ENCODE measurements around the gene CAV2. TPM values are rescaled to one million over a fixed set of nuclear protein-coding genes. Genes with fewer than 3 reads are reported as not detected.

The CAV2 gene
- total RNA-seq, 1 donor from 2014 or later: not detected

DNA sequence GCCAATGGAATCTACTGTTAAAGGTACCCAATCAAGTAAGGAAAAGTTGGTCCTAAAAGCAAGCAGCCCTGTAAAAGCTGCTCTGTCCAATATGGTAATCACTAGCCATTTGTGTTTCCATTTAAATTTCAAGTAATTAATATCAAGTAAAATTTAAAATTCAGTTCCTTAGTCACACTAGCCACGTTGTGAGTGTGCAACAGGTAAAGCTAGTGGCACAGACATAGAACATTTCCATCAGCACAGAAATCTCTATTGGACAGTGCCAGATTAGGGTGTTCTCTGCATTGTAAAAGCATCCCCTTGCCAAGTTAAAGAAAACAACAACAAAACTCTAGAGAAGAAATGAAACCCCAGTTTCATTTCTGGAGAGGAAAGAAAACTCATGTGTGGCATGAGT is 29.7 kb downstream of the CAV2 start:
- no peak overlapping the region for H3K4me3 Mint-ChIP-seq
- ChIA-PET POLR2A (no interaction called here), CTCF (no interaction called here)
- H3K27ac Mint-ChIP-seq: no peak overlapping the region
- H3K36me3 Mint-ChIP-seq (ENCODE audit: low read depth): peaks cover 7% of the 10 kb centered on the region
- ATAC-seq (ENCODE audit: low read depth) (no peak), DNase-seq (no peak)
- H3K9me3 Mint-ChIP-seq: no peaks in the 10 kb centered on the region
- TF ChIP-seq, protein P1, sequence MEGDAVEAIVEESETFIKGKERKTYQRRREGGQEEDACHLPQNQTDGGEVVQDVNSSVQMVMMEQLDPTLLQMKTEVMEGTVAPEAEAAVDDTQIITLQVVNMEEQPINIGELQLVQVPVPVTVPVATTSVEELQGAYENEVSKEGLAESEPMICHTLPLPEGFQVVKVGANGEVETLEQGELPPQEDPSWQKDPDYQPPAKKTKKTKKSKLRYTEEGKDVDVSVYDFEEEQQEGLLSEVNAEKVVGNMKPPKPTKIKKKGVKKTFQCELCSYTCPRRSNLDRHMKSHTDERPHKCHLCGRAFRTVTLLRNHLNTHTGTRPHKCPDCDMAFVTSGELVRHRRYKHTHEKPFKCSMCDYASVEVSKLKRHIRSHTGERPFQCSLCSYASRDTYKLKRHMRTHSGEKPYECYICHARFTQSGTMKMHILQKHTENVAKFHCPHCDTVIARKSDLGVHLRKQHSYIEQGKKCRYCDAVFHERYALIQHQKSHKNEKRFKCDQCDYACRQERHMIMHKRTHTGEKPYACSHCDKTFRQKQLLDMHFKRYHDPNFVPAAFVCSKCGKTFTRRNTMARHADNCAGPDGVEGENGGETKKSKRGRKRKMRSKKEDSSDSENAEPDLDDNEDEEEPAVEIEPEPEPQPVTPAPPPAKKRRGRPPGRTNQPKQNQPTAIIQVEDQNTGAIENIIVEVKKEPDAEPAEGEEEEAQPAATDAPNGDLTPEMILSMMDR (IDR thresholded peaks at IDR 0.05): no peak
- intact Hi-C loops (cut with micrococcal nuclease): loop anchor here (5.0 to 10.0 kb wide), 6 partner anchors 82 to 1604 kb away; partner anchors contain the start of genes CAPZA2, MDFIC and MET
- H3K27me3 Mint-ChIP-seq: peaks cover 24% of the 10 kb centered on the region
- peaks cover 19% of the 10 kb centered on the region for H3K4me1 Mint-ChIP-seq

DNA sequence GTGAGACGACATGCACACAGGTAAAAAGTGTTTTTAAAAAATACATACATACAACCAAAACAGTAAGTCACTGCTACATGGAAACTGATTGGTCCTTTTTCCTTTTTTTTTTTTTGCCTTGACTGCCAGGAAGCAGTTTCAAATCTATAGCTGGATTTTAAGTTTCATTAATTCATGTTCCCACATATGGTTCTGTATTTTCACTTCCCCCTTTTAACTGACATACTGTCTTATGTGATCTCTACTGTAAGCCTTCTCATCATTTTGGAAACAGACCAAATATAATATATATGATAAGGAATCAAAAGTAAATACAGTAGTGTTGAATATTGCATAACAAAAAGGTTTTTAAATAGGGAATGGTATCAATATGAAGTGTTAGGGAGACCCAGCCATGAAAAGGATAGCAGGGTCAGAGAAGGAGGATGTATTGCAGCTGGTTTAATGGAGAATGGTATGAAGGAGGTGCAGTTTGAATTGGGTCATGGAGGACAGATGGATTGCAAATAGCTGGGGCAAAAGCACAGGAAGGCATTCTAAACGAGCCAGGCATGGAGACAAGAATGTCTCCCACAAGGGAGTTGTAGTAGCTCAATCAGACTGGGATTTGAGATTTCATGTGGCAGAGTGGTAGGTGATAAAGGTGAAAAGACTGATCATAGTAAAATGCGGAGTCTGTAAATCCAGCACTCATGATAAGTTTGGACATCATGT is 30.7 kb downstream of the CAV2 start:
- intact Hi-C loops (cut with micrococcal nuclease): no loop called here
- no peak for ATAC-seq (ENCODE audit: low read depth)
- H3K27me3 Mint-ChIP-seq: peaks cover 17% of the 10 kb centered on the region
- ChIA-PET POLR2A (no interaction called here), CTCF (interaction anchor here (1.0 to 1.5 kb wide), 2 partner anchors 59 to 271 kb away, joined by 3 read pairs; no protein-coding TSS in a partner anchor)
- peaks cover 5% of the 10 kb centered on the region for H3K36me3 Mint-ChIP-seq (ENCODE audit: low read depth)
- H3K27ac Mint-ChIP-seq: no peak overlapping the region
- no peak overlapping the region for H3K4me3 Mint-ChIP-seq
- H3K4me1 Mint-ChIP-seq: peaks cover 11% of the 10 kb centered on the region
- H3K9me3 Mint-ChIP-seq: no peaks in the 10 kb centered on the region
- no peak for DNase-seq
- TF ChIP-seq, protein P1 (IDR thresholded peaks at IDR 0.05): no peak

DNA sequence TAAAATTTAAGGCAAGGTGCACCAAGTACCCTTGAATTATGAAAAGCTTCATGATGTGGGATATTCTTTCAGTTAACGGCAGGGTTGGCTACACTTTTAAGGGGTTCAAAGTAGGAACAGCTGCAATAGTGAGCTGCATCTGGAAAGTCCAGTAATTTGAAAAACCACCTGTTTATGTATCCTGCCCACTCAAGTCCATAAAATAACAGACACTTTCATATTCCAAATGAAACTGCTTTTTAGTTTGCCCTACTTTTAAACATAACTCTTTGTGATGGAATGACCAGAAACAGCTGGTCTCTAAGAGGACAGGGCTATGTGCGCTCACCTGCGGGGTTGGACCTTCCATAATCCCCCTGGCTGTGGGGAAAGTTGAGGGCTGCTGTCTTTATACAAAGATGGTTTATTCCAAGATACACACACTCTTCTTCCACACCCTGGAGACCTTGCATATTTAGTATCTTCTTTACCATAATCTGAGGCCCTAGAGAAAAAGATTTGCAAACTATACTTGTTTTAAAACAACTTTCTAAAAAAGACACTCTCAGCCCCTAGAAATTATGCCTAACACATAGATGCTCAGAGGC is 32.7 kb downstream of the CAV2 start:
- Mint-ChIP-seq H3K36me3 (ENCODE audit: low read depth) (no peaks in the 10 kb centered on the region), H3K4me1 (no peaks in the 10 kb centered on the region), H3K9me3 (no peaks in the 10 kb centered on the region), H3K27ac (no peak overlapping the region), H3K4me3 (no peak overlapping the region), H3K27me3 (peaks cover 6% of the 10 kb centered on the region)
- CTCF ChIA-PET: no interaction called here
- TF ChIP-seq, protein P1 (IDR thresholded peaks at IDR 0.05): no peak
- ATAC-seq (ENCODE audit: low read depth) (no peak), DNase-seq (no peak)
- intact Hi-C loops (cut with micrococcal nuclease): no loop called here
- POLR2A ChIA-PET: no interaction called here

DNA sequence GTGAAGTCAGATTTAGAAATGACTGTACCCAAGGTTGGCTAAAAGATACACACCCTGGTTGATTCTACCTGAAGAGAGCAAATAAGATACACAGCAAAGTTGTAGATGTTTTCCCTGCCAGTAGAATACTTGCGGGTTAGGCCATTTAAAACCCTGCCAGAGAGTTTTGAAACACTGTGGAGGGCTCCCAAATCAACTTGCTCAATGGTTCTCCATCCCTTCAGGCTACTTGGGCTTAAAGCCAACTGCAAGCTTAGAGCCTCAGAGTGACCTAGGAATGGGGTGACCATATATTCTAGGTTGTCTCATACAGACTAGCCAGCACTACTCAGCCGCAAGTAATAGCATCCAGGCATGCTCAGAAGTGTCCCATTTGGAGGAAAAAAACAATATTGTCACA is 35.3 kb downstream of the CAV2 start:
- ChIA-PET CTCF (no interaction called here), POLR2A (no interaction called here)
- peaks cover 3% of the 10 kb centered on the region for H3K9me3 Mint-ChIP-seq
- TF ChIP-seq, protein P1 (IDR thresholded peaks at IDR 0.05): no peak
- H3K27ac Mint-ChIP-seq: no peak overlapping the region
- H3K4me1 Mint-ChIP-seq: no peaks in the 10 kb centered on the region
- ATAC-seq (ENCODE audit: low read depth) (no peak), DNase-seq (no peak)
- intact Hi-C loops (cut with micrococcal nuclease): no loop called here
- peaks cover 13% of the 10 kb centered on the region for H3K27me3 Mint-ChIP-seq
- no peak overlapping the region for H3K4me3 Mint-ChIP-seq
- H3K36me3 Mint-ChIP-seq (ENCODE audit: low read depth): no peaks in the 10 kb centered on the region

DNA sequence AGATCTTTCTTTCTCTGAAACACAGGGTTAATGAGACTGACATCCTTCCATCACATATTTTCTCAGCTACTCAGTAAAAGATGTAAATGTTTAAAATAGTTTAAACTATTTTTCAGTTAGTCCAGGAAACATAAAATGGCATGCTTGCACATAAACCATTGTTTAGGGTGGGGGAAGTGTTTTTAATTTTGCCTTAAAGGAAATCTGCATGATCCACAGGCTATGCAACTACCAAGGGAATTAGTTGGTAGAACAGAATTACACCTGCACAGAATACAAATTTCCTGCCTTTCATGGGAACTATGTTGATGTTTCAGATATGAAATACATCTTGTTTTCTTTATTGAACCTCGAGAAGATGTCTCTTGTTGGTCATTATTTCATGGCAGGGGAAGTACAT is 35.9 kb downstream of the CAV2 start:
- intact Hi-C loops (cut with micrococcal nuclease): no loop called here
- ATAC-seq (ENCODE audit: low read depth) (no peak), DNase-seq (no peak)
- peaks cover 17% of the 10 kb centered on the region for H3K27me3 Mint-ChIP-seq
- no peak overlapping the region for H3K27ac Mint-ChIP-seq
- CTCF ChIA-PET: no interaction called here
- H3K36me3 Mint-ChIP-seq (ENCODE audit: low read depth): no peaks in the 10 kb centered on the region
- TF ChIP-seq, protein P1 (IDR thresholded peaks at IDR 0.05): no peak
- peaks cover 3% of the 10 kb centered on the region for H3K9me3 Mint-ChIP-seq
- no peaks in the 10 kb centered on the region for H3K4me1 Mint-ChIP-seq
- POLR2A ChIA-PET: no interaction called here
- no peak overlapping the region for H3K4me3 Mint-ChIP-seq
